GM12865 (cell line): ENCODE data around the gene UBAC2.

Source experiments
- DNase-seq: peaks from one replicate; pipeline ENCODE4 v3.0.0; 2010; ENCODE audit warnings: low read depth
- H3K4me3 ChIP-seq: 2 replicates; pipeline ENCODE4 v1.5.1; 2011; ENCODE audit warnings: mild to moderate bottlenecking, low read depth, low read length, control low read depth
- TF ChIP-seq, protein P1 (sequence below): IDR thresholded peaks from 2 replicates; pipeline ENCODE4 v1.5.1; 2011; ENCODE audit warnings: low read length, control low read depth, low read depth, inconsistent platforms; ENCODE audit not compliant: insufficient read depth; ENCODE audit errors: missing control alignments

Gene UBAC2

DNA sequence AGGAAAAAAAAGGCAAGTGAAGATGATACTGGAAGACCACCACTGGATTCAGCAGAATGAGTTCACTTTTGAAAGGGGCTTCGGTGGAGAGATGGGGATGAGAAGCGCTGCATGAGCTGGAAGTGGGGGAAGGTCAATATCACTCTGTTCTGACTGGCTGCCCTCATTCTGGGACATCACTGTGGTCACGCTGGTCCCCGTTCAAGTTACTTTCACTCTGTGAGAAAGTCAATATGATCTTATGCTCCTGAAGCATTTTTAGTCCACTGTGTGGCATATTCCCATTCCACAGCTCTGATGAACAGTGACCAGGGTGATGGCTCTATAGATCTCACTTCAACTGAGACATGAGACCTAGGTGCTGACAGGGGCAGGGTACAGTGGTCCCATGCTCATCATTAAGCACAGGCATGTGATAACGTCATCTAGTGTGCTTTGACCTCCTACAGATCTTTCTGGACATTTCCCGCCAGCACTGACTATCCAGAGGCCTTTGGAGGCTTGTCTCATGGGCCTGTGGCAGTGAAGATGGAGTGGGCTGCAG lies 146.8 kb downstream of the UBAC2 start:
- TF ChIP-seq, protein P1, sequence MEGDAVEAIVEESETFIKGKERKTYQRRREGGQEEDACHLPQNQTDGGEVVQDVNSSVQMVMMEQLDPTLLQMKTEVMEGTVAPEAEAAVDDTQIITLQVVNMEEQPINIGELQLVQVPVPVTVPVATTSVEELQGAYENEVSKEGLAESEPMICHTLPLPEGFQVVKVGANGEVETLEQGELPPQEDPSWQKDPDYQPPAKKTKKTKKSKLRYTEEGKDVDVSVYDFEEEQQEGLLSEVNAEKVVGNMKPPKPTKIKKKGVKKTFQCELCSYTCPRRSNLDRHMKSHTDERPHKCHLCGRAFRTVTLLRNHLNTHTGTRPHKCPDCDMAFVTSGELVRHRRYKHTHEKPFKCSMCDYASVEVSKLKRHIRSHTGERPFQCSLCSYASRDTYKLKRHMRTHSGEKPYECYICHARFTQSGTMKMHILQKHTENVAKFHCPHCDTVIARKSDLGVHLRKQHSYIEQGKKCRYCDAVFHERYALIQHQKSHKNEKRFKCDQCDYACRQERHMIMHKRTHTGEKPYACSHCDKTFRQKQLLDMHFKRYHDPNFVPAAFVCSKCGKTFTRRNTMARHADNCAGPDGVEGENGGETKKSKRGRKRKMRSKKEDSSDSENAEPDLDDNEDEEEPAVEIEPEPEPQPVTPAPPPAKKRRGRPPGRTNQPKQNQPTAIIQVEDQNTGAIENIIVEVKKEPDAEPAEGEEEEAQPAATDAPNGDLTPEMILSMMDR: no peak
- H3K4me3 ChIP-seq: no peak overlapping the region
- no peak for DNase-seq

DNA sequence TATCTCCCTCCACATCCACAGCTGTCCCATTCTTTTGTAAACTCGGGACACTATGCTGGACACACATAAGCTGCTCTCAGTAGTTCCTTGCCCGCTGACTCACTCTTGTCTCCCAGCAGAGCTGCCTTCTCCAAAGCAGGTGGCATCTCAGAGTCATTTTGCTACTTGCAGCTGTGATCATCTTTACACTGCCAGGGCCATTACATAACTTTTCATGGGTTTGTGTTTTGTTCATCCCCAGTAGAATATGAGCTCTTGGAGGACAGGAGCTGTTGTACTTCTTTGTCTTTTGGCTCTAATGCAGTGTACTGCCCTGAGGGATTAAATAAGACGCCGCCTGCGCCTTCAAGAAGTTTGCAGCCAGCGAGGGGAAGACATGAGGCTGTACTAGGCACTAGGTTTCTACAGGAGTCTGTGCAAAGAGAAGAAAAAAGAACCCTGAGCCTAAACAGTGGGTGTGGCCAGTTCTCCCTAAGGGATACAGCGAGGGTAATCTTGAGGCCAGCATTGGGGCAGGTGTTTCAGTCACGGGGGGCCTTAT lies 147.3 kb downstream of the UBAC2 start:
- peak; percentile 66 for DNase-seq
- no peak overlapping the region for H3K4me3 ChIP-seq
- TF ChIP-seq, protein P1: no peak

DNA sequence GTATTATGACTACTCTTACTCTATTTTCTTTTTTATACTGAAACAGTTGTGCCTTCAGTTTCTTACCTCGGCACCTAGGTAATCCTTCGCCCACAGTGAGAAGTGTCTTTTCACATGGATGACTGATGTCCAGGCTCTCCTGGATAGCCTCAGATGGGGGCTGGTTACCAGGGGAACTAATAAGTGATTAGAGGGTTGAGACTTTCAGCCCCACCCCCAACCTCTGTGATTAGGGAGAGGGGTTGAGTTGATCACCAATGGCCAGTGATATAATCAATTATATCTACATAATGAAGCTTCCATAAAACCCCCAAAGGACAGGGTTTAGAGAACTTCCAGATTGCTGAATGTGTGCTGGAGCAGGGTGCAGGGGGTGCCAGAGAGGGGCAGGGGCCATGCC lies 149.5 kb downstream of the UBAC2 start:
- no peak overlapping the region for H3K4me3 ChIP-seq
- TF ChIP-seq, protein P1: no peak

DNA sequence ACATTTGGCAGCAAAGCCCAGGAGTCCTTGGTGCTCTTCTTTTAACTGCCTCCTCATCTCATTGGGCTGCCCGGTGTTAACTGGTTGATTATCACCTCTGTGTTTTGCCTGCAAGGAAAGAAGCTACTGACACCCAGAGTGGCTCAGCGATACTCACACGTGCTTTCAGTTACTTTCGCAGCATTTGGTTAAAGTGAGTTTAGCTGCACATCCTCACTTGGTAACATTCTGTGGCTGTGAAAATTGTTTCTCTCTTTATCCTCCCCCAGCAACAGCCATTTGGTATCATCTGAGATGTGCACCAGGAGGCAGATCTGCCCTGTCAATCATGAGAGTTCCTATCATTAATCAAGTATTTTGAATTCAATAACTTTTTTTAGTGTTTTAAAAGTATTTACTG lies 151.1 kb downstream of the UBAC2 start:
- TF ChIP-seq, protein P1: no peak
- H3K4me3 ChIP-seq: no peak overlapping the region
- no peak for DNase-seq

More for the DNA sequence above, 149.5 kb downstream of the UBAC2 start:
- no peak for DNase-seq

DNA sequence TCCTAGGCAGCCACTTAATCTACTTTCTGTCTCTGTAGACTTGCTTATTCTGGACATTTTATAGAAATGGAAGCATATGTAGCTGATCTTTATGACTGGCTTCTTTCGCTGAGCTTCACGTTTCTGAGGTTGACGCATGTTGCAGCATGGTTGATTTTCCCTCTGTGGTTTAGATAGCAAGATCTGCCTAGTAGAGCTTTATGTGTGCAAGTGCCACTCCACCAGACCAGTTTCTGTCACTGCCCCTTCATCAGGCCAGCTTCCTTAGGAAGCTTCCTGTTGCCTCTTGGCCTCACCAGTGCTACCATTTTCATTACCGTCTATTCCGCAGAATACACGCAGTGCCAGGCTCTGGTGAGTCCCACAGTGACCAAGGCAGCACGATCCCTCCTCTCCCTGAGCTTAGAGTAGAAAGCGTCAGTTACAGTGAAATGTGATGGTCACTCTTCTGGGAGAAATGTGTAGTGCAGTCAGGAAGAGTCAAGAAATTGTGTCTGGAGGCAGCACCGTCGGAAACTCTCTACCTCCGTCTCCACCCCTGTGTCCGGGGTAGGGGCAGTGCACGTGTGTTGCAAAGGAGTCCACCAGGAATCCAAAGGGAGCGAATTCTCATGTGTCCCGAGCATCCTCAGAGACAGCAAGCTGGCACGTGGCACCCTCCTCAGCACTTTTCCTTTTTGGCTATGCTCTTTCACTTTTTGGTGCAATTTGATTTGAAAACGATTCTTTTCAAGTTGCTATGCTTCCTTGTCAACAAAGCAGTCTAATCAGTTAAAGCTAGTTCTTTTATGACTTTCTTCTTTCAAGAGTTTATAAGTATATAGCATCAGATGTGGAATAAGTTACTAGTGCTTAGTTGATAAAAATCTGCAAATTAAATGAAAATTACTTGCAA lies 151.9 kb downstream of the UBAC2 start:
- no peak for DNase-seq
- TF ChIP-seq, protein P1: no peak
- H3K4me3 ChIP-seq: no peak overlapping the region

DNA sequence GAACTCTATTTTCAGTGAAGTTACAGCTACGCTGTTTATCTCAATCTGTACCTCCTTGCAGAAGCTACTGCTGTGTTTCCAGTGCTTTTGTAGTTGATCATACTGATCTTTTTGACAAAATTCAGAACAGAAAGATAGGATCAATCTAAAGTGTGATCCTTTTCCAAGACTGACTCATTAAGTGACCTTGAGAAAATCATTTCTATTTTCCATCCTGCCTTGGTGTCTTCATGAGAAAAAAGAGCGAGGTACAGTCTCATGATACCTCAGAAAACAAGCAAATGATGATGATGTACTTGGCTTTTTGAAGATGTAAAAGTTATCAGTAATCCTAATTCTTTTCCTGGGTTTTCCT lies 152.6 kb downstream of the UBAC2 start:
- no peak overlapping the region for H3K4me3 ChIP-seq
- TF ChIP-seq, protein P1: no peak
- no peak for DNase-seq
